GM21390 (cell line): ENCODE measurements around the gene BCAN.

Experiments used
- ATAC-seq: cut with Tn5 transposase; IDR thresholded peaks from one replicate; pipeline ENCODE4 v1.9.1; 2021; ENCODE audit not compliant: unreplicated experiment

Gene BCAN

GRCh38 chr1:156662005-156662799 lies 20.3 kb downstream of the BCAN start:
- no peak for ATAC-seq

DNA sequence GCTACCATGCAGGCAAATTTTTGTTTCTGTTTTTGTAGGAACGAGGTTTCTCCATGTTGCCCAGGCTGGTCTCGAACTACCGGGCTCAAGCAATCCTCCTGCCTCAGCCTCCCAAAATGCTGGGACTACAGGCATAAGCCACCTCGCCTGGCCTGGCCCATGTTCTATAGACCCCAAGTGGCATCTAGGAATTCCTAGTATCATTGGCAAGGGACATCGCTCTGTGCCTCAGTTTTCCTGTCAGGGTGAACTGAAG lies 20.8 kb downstream of the BCAN start:
- no peak for ATAC-seq

DNA sequence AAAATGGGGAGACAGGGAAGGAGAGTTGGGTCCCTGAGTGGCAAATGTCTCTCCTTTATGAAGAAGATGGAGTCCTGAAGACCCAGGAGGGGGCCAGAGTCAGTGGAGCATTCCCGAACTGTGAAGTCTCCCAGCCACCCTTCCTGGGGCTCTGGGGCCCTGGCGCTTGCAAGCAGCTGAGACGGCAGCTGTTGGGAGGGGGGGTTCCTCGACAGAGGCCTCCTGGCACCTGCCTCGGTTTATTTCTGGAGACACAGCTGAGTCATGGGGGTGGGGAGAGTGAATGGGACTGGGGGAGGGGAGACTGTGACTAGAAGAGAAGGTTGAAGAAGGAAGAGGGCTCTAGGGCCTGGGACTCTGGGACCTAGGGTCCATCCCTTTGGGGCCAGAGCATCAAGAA lies 21.3 kb downstream of the BCAN start:
- no peak for ATAC-seq

DNA sequence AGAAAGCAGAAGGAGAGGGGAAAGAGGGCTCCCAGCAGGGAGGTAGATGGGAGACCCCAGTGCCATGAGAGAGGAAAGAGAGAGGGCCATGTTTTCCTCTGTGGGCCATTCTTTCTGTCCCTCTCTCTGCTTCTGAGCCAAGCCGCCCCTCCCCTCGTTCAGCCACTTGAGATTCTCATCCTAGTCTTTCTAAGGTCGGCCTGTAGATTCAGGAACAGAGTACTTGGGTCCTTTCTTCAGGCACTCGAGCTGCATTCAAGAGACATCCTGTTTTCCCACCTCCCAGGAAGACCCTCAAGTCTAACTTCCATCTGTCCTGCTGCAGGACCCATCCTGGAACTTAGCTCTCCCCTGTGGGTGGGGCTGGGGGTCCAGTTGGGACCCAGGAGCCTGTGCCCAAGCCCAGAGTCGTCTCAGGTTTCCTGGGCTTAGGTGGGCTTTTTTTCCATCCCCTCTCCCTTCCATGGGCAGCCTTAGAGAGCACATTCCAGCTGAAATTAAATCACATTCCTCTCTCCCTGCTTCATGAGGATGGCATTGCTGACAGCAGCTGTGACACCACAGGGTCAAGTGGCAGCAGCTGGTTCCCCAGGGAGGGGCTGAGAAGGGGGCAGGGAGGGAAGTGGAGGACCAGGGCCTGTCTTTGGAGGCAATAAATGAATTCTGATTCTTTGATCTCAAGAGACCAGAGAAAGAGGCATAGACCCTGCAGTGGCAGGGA lies 22.3 kb downstream of the BCAN start:
- ATAC-seq, result no peak

DNA sequence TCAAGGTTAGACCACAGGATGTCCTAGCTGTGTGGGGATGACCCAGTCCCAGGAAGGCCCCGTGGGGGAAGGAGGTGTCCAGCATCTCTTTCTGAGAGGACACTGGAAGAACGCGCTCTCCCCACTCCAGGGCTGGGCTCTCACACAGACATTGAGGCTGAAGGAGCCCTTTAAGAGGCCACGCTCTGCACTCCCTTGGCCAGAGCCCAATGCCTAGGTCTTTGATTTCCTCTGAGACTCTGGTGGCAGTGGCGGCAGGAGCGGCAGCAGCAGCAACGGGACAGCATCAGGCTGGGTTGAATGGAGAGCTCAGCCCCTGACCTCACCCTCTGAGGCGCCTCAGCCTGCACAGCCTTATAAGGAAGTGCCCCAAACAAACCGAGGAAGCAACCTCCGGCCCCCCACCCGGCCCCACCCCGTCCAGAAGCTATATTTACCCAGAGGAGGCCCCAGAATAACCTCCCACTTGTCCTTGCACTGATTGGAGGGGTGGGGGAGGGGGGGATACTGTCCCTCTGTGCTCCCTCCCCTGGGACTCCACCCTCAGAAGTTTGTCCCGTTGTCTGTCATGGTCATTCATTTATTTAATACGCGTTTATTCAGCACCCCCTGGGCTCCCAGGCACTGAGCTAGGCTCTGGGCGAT lies 23.0 kb downstream of the BCAN start:
- ATAC-seq, result no peak

- no peak for ATAC-seq
Observed at GRCh38 chr1:156665539-156665938, 23.6 kb downstream of the BCAN start.

- ATAC-seq, result no peak
Observed at GRCh38 chr1:156666862-156667609, 25.1 kb downstream of the BCAN start.

GRCh38 chr1:156667610-156667967 lies 25.7 kb downstream of the BCAN start:
- no peak for ATAC-seq

DNA sequence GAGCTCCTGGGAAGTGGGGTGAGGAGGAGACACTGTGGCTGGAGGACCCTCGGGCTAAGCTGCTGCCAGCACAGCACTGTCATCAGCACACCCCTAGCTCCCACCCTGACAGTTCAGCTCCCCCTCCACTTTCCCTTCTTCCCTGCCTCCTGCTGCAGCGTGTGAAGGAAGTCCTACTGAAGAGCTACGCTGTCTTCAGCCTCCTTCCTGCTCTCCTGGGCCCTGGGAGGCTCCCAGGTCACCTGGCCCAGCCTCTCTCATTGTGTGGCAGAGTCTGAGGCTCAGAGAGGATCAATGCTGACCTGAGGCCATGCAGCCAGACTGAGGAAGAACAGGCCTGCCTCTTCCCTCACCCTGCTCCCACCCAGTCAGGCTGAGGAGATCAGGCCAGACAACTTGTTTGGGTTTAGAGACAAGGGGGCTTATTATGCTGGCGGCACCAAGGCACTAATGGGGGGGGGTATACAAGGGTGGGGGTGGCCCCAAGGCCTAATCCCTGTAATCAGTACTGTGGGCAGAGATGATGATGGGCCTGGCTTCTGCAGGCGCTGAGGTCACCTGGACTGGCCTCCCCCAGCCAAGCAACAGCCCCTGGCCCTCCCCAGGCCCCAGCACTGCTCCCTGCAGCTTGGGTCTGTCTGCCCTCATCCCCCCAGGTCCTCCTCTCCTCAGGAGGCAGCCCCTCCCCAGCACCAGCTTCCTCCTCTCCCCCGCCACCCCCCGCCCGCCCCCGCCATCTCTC lies 26.2 kb downstream of the BCAN start:
- ATAC-seq, result no peak

DNA sequence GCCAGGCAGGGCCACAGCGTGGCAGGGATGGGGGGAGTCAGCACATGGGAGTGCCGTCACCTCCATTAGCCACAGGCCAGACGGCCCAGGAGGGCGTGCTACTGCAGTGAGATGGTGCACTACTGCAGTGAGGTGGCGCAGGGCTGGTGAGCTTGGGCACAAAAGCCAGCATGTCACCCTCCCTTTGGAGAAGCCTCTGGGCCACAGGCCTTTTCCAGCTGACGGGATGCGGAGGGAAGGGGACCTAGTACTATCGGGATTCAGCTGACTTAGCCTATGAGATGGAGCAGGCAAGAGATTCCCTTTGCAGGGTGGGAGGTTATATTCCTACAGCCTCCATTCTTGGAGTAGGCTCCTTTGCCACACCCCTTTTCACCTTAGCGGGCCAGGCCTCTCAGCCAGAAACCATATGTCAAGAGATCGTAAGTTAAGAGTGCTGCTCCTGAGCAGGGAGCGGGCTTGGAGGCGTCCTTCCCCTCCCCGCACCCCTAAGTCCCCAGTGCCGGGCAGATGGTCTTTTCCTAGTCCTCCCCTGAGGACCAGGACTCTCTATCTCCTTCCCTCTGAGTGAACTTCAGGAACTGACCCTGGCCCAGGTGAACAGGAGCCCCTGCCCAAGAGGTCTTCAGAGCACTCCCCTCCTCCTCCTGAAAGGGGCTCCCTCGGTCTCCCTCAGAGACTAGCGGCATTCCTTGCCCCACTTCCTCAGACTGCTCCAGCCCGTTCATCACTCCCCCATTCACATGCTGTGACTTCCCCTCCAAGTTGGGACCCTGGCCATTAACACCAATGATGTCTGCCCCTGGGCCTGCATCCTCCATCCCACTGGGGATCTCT lies 27.1 kb downstream of the BCAN start:
- no peak for ATAC-seq

DNA sequence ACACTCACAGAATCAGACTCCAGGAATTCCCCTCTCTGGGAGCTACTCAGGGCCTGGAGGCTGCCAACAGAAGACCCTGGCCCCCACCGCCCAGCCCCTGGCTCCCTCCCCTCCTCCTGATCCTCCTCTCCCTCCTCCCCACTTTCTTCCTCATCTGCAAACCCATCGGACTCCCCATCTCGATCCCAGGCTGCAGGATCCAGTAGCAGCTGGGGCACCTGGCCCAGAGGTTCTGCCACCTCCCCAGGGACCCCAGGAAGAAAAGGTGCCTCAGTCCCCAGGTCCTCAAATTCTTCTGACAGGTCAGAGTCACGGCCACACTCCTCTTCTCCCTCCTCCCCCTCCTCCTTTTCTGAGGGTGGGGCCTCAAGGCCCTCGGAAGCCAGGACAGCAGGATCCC lies 27.9 kb downstream of the BCAN start:
- ATAC-seq, result no peak

DNA sequence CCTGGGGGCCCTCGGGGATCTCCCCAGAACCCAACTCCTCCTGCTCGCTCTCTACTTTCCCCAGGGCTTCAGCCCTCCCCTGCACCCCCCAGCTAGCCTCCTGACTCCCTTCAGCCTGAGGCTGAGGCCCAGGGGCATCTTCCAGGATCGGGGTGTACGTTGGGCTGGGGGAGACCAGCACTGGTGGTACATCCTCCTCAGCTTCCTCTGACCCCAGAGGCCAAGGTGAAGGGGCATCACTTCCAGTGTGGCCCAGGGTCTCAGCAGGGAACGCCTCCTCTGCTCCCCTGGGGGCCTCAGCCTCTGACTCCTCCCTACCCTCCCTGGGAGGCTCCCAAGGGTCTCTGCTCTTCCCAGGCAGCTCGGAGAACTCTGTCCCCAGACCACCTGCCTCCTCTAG lies 28.4 kb downstream of the BCAN start:
- no peak for ATAC-seq

- ATAC-seq, result no peak
Observed at GRCh38 chr1:156670791-156671190, 28.9 kb downstream of the BCAN start.

- no peak for ATAC-seq
Observed at GRCh38 chr1:156671804-156672203, 29.9 kb downstream of the BCAN start.

DNA sequence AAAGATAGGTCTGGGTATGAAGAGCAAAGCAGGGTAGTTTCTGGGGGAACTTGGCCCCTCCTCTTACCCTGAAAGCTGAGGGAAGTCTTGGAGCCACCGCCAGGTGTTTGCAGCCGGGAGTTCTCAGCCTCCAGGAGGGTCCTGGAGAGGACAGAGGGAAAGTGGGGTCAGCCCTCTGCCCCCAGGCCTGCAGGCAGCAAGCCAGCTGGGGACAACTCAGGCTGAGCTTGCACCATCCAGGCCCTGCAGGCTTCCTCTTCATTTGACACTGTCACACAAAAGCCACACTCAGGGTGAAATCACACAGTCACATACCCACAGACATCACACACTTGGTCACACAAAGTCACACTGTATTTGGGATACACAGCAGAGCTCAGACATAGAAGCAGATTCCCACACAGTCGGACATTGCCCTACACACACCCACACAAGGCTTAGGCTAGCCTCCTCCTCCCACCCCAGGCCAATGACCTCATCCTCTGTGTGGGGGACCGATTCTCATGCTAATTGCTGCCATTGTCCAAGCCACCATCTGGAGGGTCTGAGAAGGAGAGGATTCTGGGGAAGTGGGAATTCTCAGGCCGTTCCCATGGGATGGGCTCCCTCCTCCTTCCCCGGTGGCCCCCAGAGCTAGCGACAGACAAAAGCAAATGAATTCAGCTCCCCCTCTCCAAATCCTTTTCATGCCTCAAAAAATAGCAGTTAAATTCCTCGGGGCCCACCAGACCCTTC lies 31.6 kb downstream of the BCAN start:
- no peak for ATAC-seq

DNA sequence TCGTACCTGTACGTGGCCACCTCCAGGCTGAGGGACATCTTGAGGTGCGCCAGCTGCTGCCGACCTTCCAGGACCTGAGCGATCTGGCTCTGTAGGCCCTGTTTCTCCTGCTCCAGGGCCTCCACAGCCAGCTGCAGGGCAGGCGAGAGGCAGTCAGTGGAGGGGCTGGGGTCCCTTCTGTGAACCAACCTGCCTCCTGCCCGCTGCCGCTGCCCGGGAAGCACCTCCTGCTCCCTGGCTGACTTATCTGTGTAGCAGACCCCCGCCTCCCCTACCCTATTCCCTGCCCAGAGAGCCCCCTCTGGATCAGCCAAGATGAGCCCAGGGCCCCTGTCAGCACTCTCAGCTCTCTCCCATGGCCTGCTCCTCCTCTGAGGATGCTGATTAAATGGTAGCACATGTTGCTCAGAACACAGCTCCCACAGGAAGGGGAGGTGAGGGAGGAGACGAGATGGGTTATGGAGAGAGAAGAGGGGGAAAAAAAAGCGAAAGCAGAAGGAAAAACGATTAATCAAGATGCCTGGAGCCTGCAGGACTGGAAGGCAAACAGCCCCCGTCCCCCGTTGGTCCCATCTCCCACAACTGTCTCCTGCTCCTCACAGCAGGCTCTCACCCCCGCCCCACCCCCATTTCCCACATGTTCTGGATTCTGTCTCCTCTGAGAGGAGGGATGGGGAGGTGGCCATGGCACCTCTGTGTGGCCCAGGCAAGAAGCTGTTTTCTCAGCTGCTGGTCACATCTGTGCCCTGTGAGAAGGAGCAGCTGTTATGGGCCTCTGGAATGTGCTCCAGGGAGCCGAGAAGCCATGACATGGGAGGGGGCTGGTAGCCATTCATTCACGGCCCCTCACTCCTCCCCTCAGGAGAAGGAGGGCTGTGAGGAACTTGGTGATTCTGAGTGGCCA lies 33.5 kb downstream of the BCAN start:
- ATAC-seq, result no peak

DNA sequence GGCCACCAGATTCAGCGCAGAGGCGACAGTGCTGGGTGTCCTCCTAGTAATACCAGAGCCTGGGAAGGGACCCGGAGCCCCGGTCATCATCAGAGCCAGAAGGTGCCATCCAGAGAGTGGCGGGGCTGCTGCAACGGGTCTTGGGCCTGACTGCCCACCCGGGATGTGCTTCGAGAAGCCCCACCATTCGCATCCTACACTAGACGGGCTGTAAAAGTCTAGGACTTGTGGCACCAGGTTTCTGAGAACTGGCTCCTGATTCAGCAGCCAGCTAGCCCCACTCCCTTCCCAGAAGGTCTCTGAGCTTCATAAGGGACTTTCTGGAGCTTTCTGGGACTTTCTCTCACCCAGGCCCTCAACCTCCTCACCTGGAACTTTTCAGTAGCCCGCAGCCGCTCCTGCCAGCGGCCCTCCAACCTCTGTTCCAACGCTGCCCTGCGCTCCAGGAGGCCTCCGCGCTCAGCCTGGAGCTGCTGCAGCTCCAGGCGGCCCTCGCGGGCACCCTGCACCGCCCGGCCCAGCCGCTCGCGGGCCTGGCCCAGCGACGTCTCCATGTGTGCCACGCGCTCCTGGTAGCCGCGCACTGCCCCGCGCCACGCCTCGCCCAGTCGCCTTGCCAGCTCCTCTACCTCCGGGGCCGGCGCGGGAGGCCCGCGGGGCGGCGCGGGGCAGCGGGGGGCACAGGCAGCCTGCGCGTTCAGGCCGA lies 34.4 kb downstream of the BCAN start:
- no peak for ATAC-seq
